HG03432 (cell line): ENCODE results near the gene DTYMK.

Experiments
- ATAC-seq: cut with Tn5 transposase; IDR thresholded peaks from one replicate; pipeline ENCODE4 v1.9.1; 2021; ENCODE audit warnings: mild to moderate bottlenecking, moderate library complexity; ENCODE audit not compliant: unreplicated experiment

The DTYMK gene

GRCh38 chr2:241649927-241650326 lies 36.7 kb downstream of the DTYMK start:
- ATAC-seq, result no peak

- ATAC-seq, result no peak
These were observed 37.2 kb downstream of the DTYMK start for GRCh38 chr2:241649404-241649803.

- no peak for ATAC-seq
These were observed 38.2 kb downstream of the DTYMK start for GRCh38 chr2:241648453-241648852.

GRCh38 chr2:241645915-241646645 lies 40.5 kb downstream of the DTYMK start:
- ATAC-seq, result no peak

- no peak for ATAC-seq
These were observed 41.3 kb downstream of the DTYMK start for GRCh38 chr2:241645056-241645914.

GRCh38 chr2:241641631-241642030 lies 45.0 kb downstream of the DTYMK start:
- ATAC-seq, result no peak

- no peak for ATAC-seq
These were observed 46.3 kb downstream of the DTYMK start for GRCh38 chr2:241640165-241640795.

GRCh38 chr2:241639385-241639784 lies 47.2 kb downstream of the DTYMK start:
- ATAC-seq, result no peak

GRCh38 chr2:241638940-241639339 lies 47.7 kb downstream of the DTYMK start:
- no peak for ATAC-seq

- peak; percentile 23 for ATAC-seq
These were observed 48.6 kb downstream of the DTYMK start for GRCh38 chr2:241637795-241638660.

- peak; percentile 69 for ATAC-seq
These were observed 49.4 kb downstream of the DTYMK start, which contains the start of the genes ATG4B and THAP4 for GRCh38 chr2:241637018-241637794. TSS of gene ATG4B (plus strand) at chr2:241637693. CDS start at chr2:241637715, 22 bp downstream. TSS of gene THAP4 (minus strand) at chr2:241637158. CDS start at chr2:241637017, 141 bp downstream.

GRCh38 chr2:241636182-241637017 lies 50.2 kb downstream of the DTYMK start:
- ATAC-seq, result peak; percentile 28

GRCh38 chr2:241635756-241636155 lies 50.9 kb downstream of the DTYMK start:
- no peak for ATAC-seq

GRCh38 chr2:241633561-241633960 lies 53.1 kb downstream of the DTYMK start:
- no peak for ATAC-seq

GRCh38 chr2:241632478-241633325 lies 53.9 kb downstream of the DTYMK start:
- no peak for ATAC-seq

- no peak for ATAC-seq
These were observed 56.7 kb downstream of the DTYMK start for GRCh38 chr2:241629762-241630435.

- no peak for ATAC-seq
These were observed 58.9 kb downstream of the DTYMK start for GRCh38 chr2:241627675-241628074.
